ENCODE data around the gene GSX1. TPM values are rescaled to one million over a fixed set of nuclear protein-coding genes. Genes with fewer than 3 reads are reported as not detected.

The GSX1 gene
- total and polyA plus RNA-seq, 2 experiments from 2014 or later: not detected

DNA sequence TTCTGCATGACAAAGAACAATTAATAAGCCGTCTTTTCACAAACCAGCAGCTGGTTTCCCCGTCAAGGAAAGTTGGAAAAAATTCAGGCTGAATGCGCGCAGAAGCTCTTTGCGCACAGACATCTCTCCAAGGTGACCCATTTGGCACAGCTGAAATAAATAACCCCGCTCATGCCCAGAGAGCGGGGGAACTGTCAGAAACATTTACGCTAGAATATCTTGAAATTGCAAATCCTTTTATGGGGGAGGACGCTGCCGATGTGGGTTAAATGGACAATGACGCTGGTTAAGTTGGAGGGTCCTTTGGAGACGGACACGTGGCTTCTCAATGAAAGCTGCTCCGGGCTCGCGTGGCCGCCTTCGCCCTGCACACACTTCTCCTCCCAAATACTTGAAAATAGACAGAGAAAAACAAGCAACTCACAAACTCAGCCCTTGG is 30.6 kb downstream of the GSX1 start:
- Histone ChIP-seq H3K4me1 (ENCODE audit: insufficient read depth) (no peaks in the 10 kb centered on the region), H2AFZ (no peak overlapping the region), H3K27ac (no peak overlapping the region), H3K36me3 (replicated peaks; ENCODE audit: insufficient read depth, low read depth) (no peaks in the 10 kb centered on the region), H3K4me2 (no peak overlapping the region), H3K9me2 (replicated peaks; ENCODE audit: insufficient read depth) (no peaks in the 10 kb centered on the region), H3K79me2 (no peaks in the 10 kb centered on the region), H3K4me3 (no peak overlapping the region), H3K9me3 (ENCODE audit: low read depth) (no peaks in the 10 kb centered on the region), H4K20me1 (ENCODE audit: insufficient read depth, poor library complexity, severe bottlenecking) (no peaks in the 10 kb centered on the region), H3K27me3 (peaks cover 82% of the 10 kb centered on the region)
- WGBS (ENCODE audit: low lambda C conversion rate, missing lambda C conversion rate): 6% methylated on average over 18 of the region's 18 CpGs
- DNase-seq (ENCODE audit: low spot score): no peak
- no peak for TF ChIP-seq CTCF (IDR thresholded peaks at IDR 0.05; ENCODE audit: poor library complexity)
- TF ChIP-seq EZH2phosphoT487 (IDR thresholded peaks at IDR 0.05; ENCODE audit: low read depth, severe bottlenecking, unreplicated experiment): no peak
- TF ChIP-seq EZH2 (IDR thresholded peaks at IDR 0.05; ENCODE audit: borderline replicate concordance): no peak

GRCh38 chr13:27824121-27824520 is 31.8 kb downstream of the GSX1 start:
- no peaks in the 10 kb centered on the region for H3K9me3 ChIP-seq (ENCODE audit: low read depth)
- no peaks in the 10 kb centered on the region for H4K20me1 ChIP-seq (ENCODE audit: insufficient read depth, poor library complexity, severe bottlenecking)
- WGBS (ENCODE audit: low lambda C conversion rate, missing lambda C conversion rate): 39% methylated on average over 3 of the region's 3 CpGs
- no peaks in the 10 kb centered on the region for H3K79me2 ChIP-seq
- no peak overlapping the region for H3K4me3 ChIP-seq
- H3K27ac ChIP-seq: no peak overlapping the region
- no peaks in the 10 kb centered on the region for H3K36me3 ChIP-seq (replicated peaks; ENCODE audit: insufficient read depth, low read depth)
- H2AFZ ChIP-seq: no peak overlapping the region
- no peak overlapping the region for H3K4me2 ChIP-seq
- H3K27me3 ChIP-seq: peaks cover 83% of the 10 kb centered on the region
- no peak for DNase-seq (ENCODE audit: low spot score)
- no peaks in the 10 kb centered on the region for H3K4me1 ChIP-seq (ENCODE audit: insufficient read depth)
- H3K9me2 ChIP-seq (replicated peaks; ENCODE audit: insufficient read depth): no peaks in the 10 kb centered on the region
- TF ChIP-seq CTCF (IDR thresholded peaks at IDR 0.05; ENCODE audit: poor library complexity) (no peak), EZH2phosphoT487 (IDR thresholded peaks at IDR 0.05; ENCODE audit: low read depth, severe bottlenecking, unreplicated experiment) (peak; percentile 40)

DNA sequence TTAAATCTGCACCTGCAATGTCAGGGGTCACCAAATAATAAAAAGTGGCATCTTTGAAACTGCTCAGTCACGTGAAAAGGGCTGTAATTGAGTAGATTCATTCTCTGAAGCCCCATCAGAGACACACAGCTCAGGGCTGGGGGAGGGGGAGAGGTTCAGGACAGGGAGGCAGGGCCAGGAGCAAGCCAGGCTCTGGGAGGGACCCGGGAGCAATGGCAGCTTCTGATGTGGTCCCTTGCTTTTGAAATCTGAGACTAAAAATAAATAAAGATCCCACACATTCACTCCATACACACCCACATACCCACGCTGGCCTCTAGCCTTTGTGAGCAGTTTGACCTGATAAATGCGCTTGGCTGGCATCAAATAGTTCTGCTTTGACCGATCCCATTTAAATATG is 32.8 kb downstream of the GSX1 start:
- Histone ChIP-seq H3K36me3 (replicated peaks; ENCODE audit: insufficient read depth, low read depth) (no peaks in the 10 kb centered on the region), H3K27me3 (peaks cover 77% of the 10 kb centered on the region), H2AFZ (no peak overlapping the region), H3K9me2 (replicated peaks; ENCODE audit: insufficient read depth) (no peaks in the 10 kb centered on the region), H4K20me1 (ENCODE audit: insufficient read depth, poor library complexity, severe bottlenecking) (no peaks in the 10 kb centered on the region), H3K27ac (no peak overlapping the region), H3K4me3 (no peak overlapping the region), H3K4me2 (no peak overlapping the region), H3K9me3 (ENCODE audit: low read depth) (no peaks in the 10 kb centered on the region), H3K4me1 (ENCODE audit: insufficient read depth) (no peaks in the 10 kb centered on the region), H3K79me2 (no peaks in the 10 kb centered on the region)
- no peak for TF ChIP-seq EZH2 (IDR thresholded peaks at IDR 0.05; ENCODE audit: borderline replicate concordance)
- no peak for TF ChIP-seq EZH2phosphoT487 (IDR thresholded peaks at IDR 0.05; ENCODE audit: low read depth, severe bottlenecking, unreplicated experiment)
- 39% methylated on average over 5 of the region's 5 CpGs for WGBS (ENCODE audit: low lambda C conversion rate, missing lambda C conversion rate)
- no peak for DNase-seq (ENCODE audit: low spot score)

DNA sequence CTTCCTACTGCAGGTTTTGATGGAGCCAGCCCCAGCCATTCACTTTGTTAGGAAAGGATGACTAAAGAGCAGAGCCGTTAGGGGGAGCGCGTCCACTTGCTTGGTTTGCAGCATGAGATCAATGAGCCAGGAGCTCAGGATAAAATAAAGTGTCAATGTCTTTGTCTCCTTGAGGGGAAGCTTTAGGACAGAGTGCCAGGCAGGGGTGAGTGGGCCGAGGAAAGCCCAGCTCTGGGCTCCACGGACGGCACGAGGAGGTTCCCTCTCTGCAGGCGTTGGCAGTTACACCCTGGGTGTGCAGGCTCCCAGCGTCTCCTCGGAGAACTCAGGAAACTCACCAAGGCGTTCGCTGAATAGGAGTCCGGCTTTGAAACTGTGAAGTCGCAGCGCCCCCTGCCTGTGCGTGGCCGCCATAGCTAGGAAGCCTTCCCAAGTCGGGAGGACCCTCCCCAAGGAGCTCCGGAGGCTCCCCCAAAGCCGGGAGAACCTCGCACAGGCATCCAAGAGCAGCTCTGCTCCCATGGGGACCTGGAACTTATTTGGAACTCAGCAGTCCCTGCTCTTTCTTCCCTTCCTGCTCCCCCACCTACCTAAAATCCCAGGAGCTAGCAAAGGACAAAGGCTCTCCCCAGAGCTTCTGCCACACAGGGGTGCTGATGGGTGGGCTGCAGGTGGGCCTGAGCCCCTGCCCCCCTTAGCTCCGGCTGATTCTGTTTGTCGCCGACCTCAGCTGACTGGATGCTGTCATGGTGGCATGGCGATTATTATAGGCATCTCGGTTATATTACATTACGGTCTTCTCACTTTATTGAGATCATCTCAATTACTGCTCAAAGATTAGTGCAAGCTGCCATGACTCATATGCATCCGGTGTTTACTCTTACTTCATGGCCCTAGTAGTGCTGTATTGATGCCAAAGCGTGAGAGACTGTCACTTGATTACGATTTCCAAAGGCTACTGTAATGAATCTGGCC is 34.4 kb downstream of the GSX1 start:
- Histone ChIP-seq H3K4me2 (peak overlapping the region; percentile 94), H3K27ac (no peak overlapping the region), H4K20me1 (ENCODE audit: insufficient read depth, poor library complexity, severe bottlenecking) (no peaks in the 10 kb centered on the region), H3K4me3 (no peak overlapping the region), H2AFZ (peak overlapping the region; percentile 48), H3K36me3 (replicated peaks; ENCODE audit: insufficient read depth, low read depth) (no peaks in the 10 kb centered on the region), H3K9me3 (ENCODE audit: low read depth) (no peaks in the 10 kb centered on the region), H3K4me1 (ENCODE audit: insufficient read depth) (no peaks in the 10 kb centered on the region), H3K27me3 (peaks cover 64% of the 10 kb centered on the region), H3K9me2 (replicated peaks; ENCODE audit: insufficient read depth) (no peaks in the 10 kb centered on the region), H3K79me2 (no peaks in the 10 kb centered on the region)
- DNase-seq (ENCODE audit: low spot score): peak; percentile 92
- TF ChIP-seq EZH2 (IDR thresholded peaks at IDR 0.05; ENCODE audit: borderline replicate concordance) (no peak), CTCF (IDR thresholded peaks at IDR 0.05; ENCODE audit: poor library complexity) (peak; percentile 80), EZH2phosphoT487 (IDR thresholded peaks at IDR 0.05; ENCODE audit: low read depth, severe bottlenecking, unreplicated experiment) (no peak)
- WGBS (ENCODE audit: low lambda C conversion rate, missing lambda C conversion rate): 14% methylated on average over 30 of the region's 30 CpGs

Measured in hepatocyte (in vitro differentiated cells).